ENCODE measurements around the gene MLLT1.
"Not testable (repeated sequence)": the region's sequence is repeated elsewhere in the genome, so short reads cannot be mapped to it uniquely, and the experiment has no call there.

Gene MLLT1

GRCh38 chr19:6319376-6319775, 39.6 kb upstream of the MLLT1 start:
- no peaks in the 10 kb centered on the region for H3K9me3 ChIP-seq (ENCODE audit: severe bottlenecking)
- H3K27ac ChIP-seq (ENCODE audit: poor library complexity, severe bottlenecking): no peak overlapping the region
- DNase-seq (ENCODE audit: low spot score): no peak
- H3K4me1 ChIP-seq (ENCODE audit: insufficient read depth, poor library complexity, severe bottlenecking): no peaks in the 10 kb centered on the region
- ATAC-seq (ENCODE audit: low read depth): no peak
- no peaks in the 10 kb centered on the region for H3K27me3 ChIP-seq (ENCODE audit: insufficient read depth, poor library complexity, severe bottlenecking)
- H3K36me3 ChIP-seq (ENCODE audit: low read depth): no peaks in the 10 kb centered on the region
- TF ChIP-seq CTCF (IDR thresholded peaks at IDR 0.05; ENCODE audit: poor library complexity, severe bottlenecking): no peak
- no peak overlapping the region for H3K4me3 ChIP-seq (ENCODE audit: severe bottlenecking)

- Histone ChIP-seq H3K27me3 (ENCODE audit: insufficient read depth, poor library complexity, severe bottlenecking) (no peaks in the 10 kb centered on the region), H3K4me3 (ENCODE audit: severe bottlenecking) (no peak overlapping the region), H3K9me3 (ENCODE audit: severe bottlenecking) (no peaks in the 10 kb centered on the region), H3K4me1 (ENCODE audit: insufficient read depth, poor library complexity, severe bottlenecking) (no peaks in the 10 kb centered on the region), H3K36me3 (ENCODE audit: low read depth) (no peaks in the 10 kb centered on the region), H3K27ac (ENCODE audit: poor library complexity, severe bottlenecking) (no peak overlapping the region)
- no peak for DNase-seq (ENCODE audit: low spot score)
- TF ChIP-seq CTCF (IDR thresholded peaks at IDR 0.05; ENCODE audit: poor library complexity, severe bottlenecking): no peak
- no peak for ATAC-seq (ENCODE audit: low read depth)
Observed at GRCh38 chr19:6318772-6319171, 39.0 kb upstream of the MLLT1 start.

- H3K36me3 ChIP-seq (ENCODE audit: low read depth); H3K4me1 ChIP-seq (ENCODE audit: insufficient read depth, poor library complexity, severe bottlenecking); H3K9me3 ChIP-seq (ENCODE audit: severe bottlenecking); ATAC-seq (ENCODE audit: low read depth); DNase-seq (ENCODE audit: low spot score); H3K4me3 ChIP-seq (ENCODE audit: severe bottlenecking); H3K27ac ChIP-seq (ENCODE audit: poor library complexity, severe bottlenecking); H3K27me3 ChIP-seq (ENCODE audit: insufficient read depth, poor library complexity, severe bottlenecking): not testable (repeated sequence)
Observed at GRCh38 chr19:6315646-6316045, 35.9 kb upstream of the MLLT1 start.

GRCh38 chr19:6313398-6313969, 33.7 kb upstream of the MLLT1 start:
- no peak for TF ChIP-seq CTCF (IDR thresholded peaks at IDR 0.05; ENCODE audit: poor library complexity, severe bottlenecking)
- ATAC-seq (ENCODE audit: low read depth) (no peak), DNase-seq (ENCODE audit: low spot score) (no peak)
- Histone ChIP-seq H3K27ac (ENCODE audit: poor library complexity, severe bottlenecking) (no peak overlapping the region), H3K27me3 (ENCODE audit: insufficient read depth, poor library complexity, severe bottlenecking) (no peaks in the 10 kb centered on the region), H3K4me3 (ENCODE audit: severe bottlenecking) (no peak overlapping the region), H3K9me3 (ENCODE audit: severe bottlenecking) (no peaks in the 10 kb centered on the region), H3K4me1 (ENCODE audit: insufficient read depth, poor library complexity, severe bottlenecking) (no peaks in the 10 kb centered on the region), H3K36me3 (ENCODE audit: low read depth) (no peaks in the 10 kb centered on the region)

- Histone ChIP-seq H3K4me3 (ENCODE audit: severe bottlenecking) (no peak overlapping the region), H3K4me1 (ENCODE audit: insufficient read depth, poor library complexity, severe bottlenecking) (no peaks in the 10 kb centered on the region), H3K27ac (ENCODE audit: poor library complexity, severe bottlenecking) (no peak overlapping the region), H3K27me3 (ENCODE audit: insufficient read depth, poor library complexity, severe bottlenecking) (no peaks in the 10 kb centered on the region), H3K9me3 (ENCODE audit: severe bottlenecking) (no peaks in the 10 kb centered on the region), H3K36me3 (ENCODE audit: low read depth) (no peaks in the 10 kb centered on the region)
- no peak for TF ChIP-seq CTCF (IDR thresholded peaks at IDR 0.05; ENCODE audit: poor library complexity, severe bottlenecking)
- ATAC-seq (ENCODE audit: low read depth): no peak
- DNase-seq (ENCODE audit: low spot score): no peak
Observed at GRCh38 chr19:6312018-6312417, 32.2 kb upstream of the MLLT1 start.
